ENCODE measurements around the gene SCARB1. TPM values are rescaled to one million over a fixed set of nuclear protein-coding genes. Genes with fewer than 3 reads are reported as not detected.

Gene SCARB1
- total and polyA plus RNA-seq, 2 donors (not counting 3 experiments of a cell fraction or from before 2014, with no cell fraction given) = 125 to 141 TPM

DNA sequence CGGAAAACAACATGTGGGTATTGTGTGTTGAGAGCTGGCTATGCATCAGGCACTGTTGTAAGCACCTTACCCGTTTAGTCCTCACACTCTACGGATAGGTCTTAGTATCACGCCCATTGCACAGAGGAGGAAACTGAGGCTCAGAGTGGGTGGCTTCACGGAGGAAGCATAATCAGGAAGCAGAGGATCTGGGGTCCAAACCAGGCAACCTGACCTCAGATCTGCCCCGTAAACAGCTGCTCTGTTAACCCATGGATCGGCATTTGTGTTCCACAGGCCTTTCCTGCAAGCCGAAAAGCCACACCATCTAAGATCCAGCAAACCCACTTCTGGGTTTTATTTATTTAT is 107.9 kb downstream of the SCARB1 start:
- no peaks in the 10 kb centered on the region for H4K20me1 ChIP-seq (replicated peaks; ENCODE audit: control insufficient read depth, extremely low read depth, insufficient read depth, low read length)
- no peaks in the 10 kb centered on the region for H3K4me1 ChIP-seq (ENCODE audit: control insufficient read depth, extremely low read depth, insufficient read depth, low read length)
- intact Hi-C loops (cut with micrococcal nuclease) = no loop called here
- no peak for FAIRE-seq
- H3K9ac ChIP-seq (replicated peaks; ENCODE audit: extremely low read depth, insufficient read depth, low read length) = no peak overlapping the region
- no peaks in the 10 kb centered on the region for H3K9me3 ChIP-seq (replicated peaks; ENCODE audit: control insufficient read depth, insufficient read depth, low read length)
- H2AFZ ChIP-seq (ENCODE audit: low read depth, low read length) = no peak overlapping the region
- CTCF ChIA-PET = interaction anchor here (1.3 kb wide), 1 partner anchor 10 kb away, joined by 5 read pairs; no protein-coding TSS in a partner anchor
- H3K27me3 ChIP-seq (ENCODE audit: control insufficient read depth in 2 of 2, insufficient read depth in 2 of 2, low read length in 2 of 2) = peaks cover 0 to 4% of the 10 kb centered on the region in 2 experiments
- H3K4me3 ChIP-seq (replicated peaks in 1 of 3; ENCODE audit: insufficient read depth in 1 of 3, low read depth in 1 of 3, low read length in 3 of 3) = no peak overlapping the region
- POLR2A ChIA-PET = interaction anchor here (0.5 kb wide), 1 partner anchor 376 kb away, joined by 3 read pairs; no protein-coding TSS in a partner anchor
- no TSS peak for BruUV-seq (replicated peaks)
- no peak overlapping the region for H3K27ac ChIP-seq (ENCODE audit: insufficient read depth, low read depth, low read length)
- no peaks in the 10 kb centered on the region for H3K79me2 ChIP-seq (ENCODE audit: control insufficient read depth, insufficient read depth, low read length)
- H3K4me2 ChIP-seq (ENCODE audit: insufficient read depth, low read length) = no peak overlapping the region
- H3K36me3 ChIP-seq (ENCODE audit: control insufficient read depth in 2 of 2, extremely low read depth in 1 of 2, insufficient read depth in 2 of 2, low read length in 2 of 2) = no peaks in the 10 kb centered on the region
- dilution Hi-C loops (cut with MboI; ENCODE audit: extremely low pct_ligation_motif_present, low sequenced_read_pairs) = no loop called here
- DNase-seq (ENCODE audit: low read depth, low spot score) = no peak
- H3K9me1 ChIP-seq (replicated peaks; ENCODE audit: control insufficient read depth, extremely low read depth, insufficient read depth, low read length) = no peaks in the 10 kb centered on the region
- TF ChIP-seq MYC (IDR thresholded peaks at IDR 0.05; ENCODE audit: low read depth, low read length) (no peak), FOS (IDR thresholded peaks at IDR 0.05; ENCODE audit: borderline replicate concordance, insufficient read depth, low read length) (no peak), EZH2 (IDR thresholded peaks at IDR 0.05; ENCODE audit: borderline replicate concordance, low read depth, low read length, severe bottlenecking) (no peak), JUN (IDR thresholded peaks at IDR 0.05; ENCODE audit: borderline replicate concordance, insufficient read depth, insufficient read length, low read depth) (no peak), POLR2AphosphoS5 (IDR thresholded peaks at IDR 0.05; ENCODE audit: insufficient read depth, low read depth, low read length) (no peak), GATA2 (IDR thresholded peaks at IDR 0.05; ENCODE audit: insufficient read depth, insufficient read length, low read depth, low read length) (no peak), POLR2A (IDR thresholded peaks at IDR 0.05; ENCODE audit: low read depth, low read length) (no peak)
- TF ChIP-seq, protein P1, sequence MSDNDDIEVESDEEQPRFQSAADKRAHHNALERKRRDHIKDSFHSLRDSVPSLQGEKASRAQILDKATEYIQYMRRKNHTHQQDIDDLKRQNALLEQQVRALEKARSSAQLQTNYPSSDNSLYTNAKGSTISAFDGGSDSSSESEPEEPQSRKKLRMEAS (IDR thresholded peaks at IDR 0.05; ENCODE audit: insufficient read depth, insufficient read length) = no peak
- TF ChIP-seq, protein P2, sequence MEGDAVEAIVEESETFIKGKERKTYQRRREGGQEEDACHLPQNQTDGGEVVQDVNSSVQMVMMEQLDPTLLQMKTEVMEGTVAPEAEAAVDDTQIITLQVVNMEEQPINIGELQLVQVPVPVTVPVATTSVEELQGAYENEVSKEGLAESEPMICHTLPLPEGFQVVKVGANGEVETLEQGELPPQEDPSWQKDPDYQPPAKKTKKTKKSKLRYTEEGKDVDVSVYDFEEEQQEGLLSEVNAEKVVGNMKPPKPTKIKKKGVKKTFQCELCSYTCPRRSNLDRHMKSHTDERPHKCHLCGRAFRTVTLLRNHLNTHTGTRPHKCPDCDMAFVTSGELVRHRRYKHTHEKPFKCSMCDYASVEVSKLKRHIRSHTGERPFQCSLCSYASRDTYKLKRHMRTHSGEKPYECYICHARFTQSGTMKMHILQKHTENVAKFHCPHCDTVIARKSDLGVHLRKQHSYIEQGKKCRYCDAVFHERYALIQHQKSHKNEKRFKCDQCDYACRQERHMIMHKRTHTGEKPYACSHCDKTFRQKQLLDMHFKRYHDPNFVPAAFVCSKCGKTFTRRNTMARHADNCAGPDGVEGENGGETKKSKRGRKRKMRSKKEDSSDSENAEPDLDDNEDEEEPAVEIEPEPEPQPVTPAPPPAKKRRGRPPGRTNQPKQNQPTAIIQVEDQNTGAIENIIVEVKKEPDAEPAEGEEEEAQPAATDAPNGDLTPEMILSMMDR (IDR thresholded peaks at IDR 0.05; ENCODE audit: extremely low read depth in 1 of 2, insufficient read depth in 1 of 2, low read depth in 1 of 2, low read length in 2 of 2) = no peak
